NCI-H1417 (cell line): ENCODE measurements around the gene SLC29A1.

Source experiments
- DNase-seq, 3 experiments: peaks; one replicate each; lab custom pipeline; 2025; lab: John Stamatoyannopoulos, UW

The SLC29A1 gene

DNA sequence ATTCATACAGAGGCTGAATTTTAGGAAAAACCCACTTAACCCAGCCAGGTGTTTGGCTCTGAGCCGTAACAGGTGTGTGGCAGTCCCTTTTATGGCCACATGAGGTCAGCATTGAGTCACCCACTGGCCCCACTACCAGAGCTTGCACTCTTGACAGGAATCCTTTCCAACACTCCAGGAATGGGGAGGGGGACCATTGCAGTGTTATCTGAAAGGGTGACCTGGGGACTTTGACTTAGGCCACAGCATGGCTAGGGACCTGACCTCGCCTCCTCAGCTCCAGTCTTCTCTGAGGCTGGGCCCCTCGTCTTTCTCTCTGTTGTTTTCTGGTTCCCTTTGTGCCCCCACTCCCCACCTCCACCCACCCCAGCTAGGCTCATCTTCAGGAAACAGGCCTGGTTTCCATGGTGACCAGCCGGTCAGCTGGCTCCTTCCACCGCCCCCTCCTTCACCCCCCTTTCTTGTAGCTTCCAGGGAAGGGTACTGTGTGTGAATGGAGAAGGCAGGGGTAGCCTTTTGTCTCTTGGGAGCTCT, 44.8 kb downstream of the SLC29A1 start:
- peak; percentile 55 to 82 (median 76) for DNase-seq

DNA sequence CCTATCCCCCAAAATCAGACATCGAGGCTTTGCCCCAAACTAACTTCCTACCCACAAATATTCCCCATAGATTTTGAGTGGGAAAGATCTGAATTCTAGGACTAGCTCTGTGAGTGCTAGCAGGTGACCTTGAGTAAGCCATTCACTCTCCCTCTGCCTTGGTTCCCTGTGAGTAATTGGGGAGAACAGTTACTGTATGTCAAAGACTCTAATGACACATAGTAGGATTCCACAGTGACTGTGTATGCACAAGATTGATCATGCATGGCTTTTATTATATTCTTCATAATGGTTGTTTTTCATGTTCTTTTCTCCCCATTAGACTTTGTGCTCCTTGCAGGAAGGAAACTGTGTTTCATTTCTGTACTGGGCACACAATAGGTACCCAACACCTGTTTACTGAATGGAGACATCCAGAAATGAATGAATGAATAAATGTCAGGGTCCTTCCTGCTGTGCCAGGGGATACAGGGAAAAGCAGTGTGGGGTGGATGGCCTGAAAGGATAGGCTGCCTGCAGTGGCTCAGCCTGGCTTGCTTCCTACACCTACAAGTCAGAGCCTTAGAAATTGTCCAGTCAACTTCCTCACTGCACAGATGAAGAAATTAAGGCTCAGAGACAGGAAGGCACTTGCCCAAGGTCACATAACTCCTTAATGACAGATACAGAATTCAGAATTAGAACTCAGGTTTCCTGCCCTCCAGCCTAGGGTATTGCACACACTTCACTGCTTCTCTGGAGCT, 46.0 kb downstream of the SLC29A1 start:
- DNase-seq, result no peak

DNA sequence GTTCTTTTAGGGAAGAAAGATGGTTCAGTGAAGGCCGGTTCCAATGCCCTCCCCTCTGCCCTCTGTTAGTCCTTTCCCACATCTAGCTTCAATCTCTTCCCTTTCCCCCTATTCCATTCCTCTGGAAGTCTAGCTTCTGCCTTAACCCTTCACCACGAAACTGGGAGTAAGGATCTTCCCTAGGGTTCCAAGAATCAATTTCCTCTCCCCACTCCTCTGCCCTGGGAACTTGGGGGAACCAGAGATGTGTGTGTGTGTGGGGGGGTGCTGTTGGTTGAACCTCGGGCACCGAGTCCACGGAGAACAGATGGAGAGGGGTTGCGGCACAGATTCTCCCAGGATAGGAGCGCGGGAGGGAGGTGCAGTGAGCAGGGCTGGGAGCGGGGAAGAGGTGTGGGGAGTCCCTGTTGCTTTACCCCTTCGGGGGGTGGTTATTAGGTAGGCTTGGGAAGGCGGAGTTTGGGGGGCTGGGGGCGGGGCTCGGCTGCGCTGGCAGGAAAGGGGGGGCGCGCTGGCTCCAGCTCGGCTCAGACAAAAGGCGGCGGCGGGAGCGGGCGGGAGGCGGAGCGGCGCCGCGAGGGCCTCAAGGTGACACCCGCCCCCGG, 46.6 kb downstream of the SLC29A1 start, which contains the start of gene TMEM151B:
TMEM151B (plus strand) TSS at position 530 of the 605 bp plus-strand sequence. CDS start 293 bp downstream, outside the sequence.
- peak; percentile 6 to 52 (median 38) for DNase-seq

DNA sequence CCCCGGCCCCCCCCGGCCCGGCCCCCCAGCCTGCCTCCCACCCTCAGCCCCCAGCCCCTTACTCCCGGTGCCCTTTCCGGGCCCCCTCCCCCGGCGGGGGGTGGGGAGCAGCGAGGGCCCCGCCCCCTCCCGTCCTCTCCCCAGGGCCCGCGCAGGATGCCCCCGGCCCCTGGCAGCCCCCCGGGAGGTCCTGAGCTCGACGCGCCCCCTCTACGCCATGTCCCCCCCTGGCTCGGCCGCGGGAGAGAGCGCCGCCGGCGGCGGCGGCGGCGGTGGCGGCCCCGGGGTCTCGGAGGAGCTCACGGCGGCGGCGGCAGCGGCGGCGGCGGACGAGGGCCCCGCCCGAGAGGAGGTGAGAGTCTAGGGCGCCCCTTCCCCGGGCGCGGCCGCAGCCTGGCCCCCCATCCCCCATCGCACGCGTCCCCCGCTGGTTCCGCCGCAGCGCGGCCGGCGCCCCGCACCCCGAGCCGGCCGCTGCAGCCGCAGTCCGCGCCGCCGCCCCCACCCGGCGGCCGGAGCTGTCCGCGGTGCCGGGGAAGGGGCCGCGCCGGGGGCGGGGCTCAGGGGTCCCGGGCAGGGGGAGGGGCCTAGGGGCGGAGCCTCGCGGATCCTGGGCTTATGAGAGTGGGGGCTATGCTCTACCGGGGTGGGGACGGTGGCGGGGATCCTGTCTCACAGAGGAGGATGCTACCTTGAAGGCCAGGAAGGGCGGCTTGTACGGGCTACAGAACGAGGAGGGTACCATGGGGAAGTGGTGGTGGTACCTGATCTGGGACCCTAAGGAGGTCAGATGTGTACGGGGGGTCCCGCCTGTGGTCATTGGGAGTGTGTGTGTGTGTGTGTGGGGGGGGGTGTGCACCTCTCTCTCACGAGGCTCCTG, 47.4 kb downstream of the SLC29A1 start:
- DNase-seq, result peak; percentile 53 to 65 (median 63)

DNA sequence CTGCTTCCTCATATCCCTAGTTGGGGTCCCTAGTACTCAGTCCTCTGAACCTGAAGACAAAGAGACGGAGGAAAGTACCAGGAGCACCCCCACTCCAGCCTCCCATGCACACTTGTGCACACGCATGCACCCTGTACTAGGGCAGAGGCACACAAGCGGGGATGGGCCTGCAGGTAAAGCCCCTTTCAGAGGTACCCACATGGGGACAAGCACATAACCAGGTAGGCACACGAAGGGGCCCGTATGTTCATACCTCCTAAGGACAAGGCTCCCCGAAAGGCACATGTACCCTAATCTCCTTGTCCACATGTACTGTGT, 48.0 kb downstream of the SLC29A1 start:
- no peak for DNase-seq

DNA sequence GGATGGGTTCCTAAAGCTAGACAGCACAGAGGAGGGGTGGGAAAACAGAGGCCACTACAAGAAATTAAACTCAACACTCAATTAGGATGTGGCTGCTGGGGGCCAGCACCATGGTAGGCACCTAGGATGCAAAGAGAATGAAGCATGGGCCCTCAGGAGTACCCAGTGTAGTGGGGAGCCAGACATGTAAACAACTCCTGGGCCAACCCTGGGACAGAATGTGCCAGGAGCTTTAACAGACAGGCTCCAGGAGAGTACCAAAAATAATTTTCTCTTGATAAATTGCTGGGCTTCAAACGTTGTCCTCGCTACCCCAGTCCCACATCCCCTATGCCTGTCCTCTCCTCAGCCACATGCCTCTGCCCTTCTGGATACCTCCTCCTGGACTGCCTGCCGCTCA, 48.5 kb downstream of the SLC29A1 start:
- DNase-seq, result no peak

DNA sequence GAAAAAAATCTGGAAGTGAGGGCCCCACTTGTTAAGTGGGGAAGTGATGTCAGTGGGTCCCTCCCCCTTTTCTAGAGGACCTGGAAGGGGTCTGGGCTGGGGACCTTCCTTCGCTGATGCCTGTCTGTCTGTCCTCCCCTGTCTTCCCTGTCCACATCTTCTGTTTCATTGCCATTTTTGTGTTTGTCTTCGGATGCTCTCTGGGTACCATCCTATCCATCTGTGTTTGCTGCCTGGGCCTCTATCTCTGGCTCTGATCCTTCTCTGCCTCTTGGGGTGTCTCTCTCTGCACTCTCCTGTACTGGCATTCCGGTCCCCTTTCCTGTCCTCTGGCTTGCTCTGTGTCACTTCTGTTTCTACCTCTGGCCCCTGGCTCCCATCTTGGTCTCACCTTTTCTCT, 49.1 kb downstream of the SLC29A1 start:
- DNase-seq, result no peak

DNA sequence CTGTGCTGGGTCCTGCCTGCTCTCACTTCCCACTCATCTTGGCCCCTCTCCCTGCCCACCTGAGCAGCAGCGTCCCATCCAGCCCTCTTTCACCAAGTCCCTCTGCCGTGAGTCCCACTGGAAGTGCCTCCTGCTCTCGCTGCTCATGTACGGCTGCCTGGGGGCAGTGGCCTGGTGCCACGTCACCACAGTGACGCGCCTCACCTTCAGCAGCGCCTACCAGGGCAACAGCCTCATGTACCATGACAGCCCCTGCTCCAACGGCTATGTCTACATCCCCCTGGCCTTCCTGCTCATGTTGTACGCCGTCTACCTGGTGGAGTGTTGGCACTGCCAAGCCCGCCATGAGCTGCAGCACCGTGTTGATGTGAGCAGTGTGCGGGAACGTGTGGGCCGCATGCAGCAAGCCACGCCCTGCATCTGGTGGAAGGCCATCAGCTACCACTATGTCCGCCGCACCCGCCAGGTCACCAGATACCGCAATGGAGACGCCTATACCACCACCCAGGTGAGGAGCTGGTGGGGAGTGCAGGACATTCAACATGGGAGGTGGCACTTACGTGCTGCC, 49.7 kb downstream of the SLC29A1 start:
- no peak for DNase-seq

DNA sequence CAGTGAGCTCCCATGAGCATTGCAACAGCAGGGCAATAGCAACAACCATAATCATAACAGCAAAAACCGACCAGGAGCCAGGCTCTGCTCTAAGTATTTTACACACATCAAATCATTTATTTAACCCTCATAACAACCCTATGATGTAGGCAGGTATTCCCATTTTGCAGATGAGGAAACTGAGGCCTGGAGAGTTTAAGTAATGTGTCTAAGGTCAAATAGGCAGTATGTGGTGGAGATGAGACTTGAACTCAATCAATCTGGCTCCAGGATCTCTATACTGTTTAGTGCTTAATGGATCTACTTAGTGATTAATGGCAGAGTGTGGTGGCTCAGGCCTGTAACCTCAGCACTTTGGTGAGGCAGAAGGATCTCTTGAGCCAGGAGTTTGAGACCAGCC, 50.2 kb downstream of the SLC29A1 start:
- DNase-seq, result no peak

DNA sequence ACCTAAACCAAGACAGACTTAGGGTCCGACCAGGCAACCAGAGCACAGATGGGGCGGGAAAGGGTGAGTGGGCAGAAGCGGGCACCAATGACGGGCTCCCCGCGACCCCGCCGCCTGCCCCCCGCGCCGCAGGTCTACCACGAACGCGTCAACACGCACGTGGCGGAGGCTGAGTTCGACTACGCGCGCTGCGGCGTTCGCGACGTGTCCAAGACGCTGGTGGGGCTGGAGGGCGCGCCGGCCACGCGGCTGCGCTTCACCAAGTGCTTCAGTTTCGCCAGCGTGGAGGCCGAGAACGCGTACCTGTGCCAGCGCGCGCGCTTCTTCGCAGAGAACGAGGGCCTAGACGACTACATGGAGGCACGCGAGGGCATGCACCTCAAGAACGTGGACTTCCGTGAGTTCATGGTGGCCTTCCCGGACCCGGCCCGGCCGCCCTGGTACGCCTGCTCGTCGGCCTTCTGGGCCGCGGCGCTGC, 51.9 kb downstream of the SLC29A1 start:
- no peak for DNase-seq

DNA sequence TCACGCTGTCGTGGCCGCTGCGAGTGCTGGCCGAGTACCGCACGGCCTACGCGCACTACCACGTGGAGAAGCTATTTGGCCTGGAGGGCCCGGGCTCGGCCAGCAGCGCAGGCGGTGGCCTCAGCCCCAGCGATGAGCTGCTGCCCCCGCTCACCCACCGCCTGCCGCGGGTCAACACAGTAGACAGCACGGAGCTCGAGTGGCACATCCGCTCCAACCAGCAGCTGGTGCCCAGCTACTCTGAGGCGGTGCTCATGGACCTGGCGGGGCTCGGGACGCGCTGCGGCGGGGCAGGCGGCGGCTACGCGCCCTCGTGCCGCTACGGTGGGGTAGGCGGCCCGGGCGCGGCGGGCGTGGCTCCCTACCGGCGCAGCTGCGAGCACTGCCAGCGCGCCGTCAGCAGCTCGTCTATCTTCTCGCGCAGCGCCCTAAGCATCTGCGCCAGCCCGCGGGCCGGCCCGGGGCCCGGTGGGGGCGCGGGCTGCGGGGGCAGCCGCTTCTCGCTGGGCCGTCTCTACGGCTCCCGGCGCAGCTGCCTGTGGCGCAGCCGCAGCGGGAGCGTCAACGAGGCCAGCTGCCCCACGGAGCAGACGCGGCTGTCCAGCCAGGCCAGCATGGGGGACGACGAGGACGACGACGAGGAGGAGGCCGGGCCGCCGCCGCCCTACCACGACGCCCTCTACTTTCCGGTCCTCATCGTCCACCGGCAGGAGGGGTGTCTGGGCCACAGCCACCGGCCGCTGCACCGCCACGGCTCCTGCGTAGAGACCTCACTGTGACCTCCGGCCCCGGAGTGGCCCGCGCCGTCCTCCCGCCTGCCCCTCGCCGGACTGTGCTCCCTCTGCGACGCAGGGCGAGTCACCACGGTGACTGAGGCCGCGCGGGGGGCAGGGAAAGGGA, 52.6 kb downstream of the SLC29A1 start:
- DNase-seq, result no peak

DNA sequence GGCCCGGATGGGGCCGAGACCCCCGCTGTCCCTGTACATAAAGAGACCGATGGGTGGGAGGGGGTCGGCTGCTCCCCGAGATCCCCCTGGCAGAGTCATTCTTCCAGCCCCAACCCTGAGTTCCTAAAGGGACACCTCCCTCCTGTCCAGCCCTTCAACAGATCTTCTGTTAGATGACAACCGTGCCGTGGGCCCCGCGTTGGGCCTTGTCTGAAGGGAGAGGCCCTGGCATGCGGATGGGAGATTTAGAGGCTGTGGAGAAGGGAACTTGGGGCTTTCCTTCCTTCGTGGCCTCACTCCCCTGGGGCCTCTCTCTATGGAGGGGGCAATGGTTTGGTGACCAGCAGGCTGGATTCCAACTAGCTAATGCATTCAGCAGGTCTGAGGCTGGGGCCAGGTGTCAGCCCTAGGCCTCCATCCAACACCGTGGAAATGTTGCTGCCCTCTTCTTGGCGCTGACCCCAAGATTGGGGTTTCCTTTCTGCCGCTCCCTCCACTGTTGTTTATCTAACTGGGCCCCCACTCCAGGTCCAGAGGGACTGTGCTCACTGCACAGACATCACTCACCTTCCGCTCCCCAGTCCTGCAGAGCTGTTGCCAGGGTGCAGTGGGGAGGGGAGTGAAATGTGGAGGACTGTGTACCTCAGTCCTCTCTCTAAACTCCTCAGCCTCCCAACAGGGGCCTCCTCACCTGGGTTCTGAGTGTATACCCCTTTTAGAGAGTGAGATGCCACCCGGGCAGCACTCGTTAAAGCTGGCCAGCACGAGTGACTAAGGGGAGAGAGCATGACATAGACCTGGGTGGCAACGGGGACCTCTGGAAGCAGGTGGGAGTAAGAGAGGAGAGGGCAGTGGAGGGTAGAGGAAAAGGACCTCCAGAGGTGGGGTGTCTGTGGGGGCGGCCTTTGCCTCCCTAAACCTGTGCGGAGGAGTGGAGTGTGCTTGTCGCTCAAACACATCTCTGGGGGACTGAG, 53.6 kb downstream of the SLC29A1 start:
- no peak for DNase-seq

DNA sequence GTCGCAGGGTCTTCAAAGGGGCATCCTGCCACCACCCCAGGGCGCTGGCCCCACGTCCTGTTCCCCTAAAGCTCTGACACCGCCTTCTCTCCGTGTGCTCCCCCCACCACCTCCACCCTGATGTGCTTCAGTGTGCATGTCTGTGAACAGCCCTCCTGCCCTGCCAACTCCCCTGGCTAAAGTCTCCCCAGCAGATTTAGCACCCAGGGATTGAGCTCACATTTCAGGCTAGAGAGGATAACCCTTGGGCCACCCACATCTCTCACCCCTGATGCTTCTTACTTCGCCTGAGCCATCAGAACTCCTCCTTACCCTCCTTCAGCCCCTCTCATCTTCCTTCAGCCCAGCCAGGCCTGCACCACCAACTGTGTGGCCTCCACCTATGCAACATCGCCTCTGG, 54.4 kb downstream of the SLC29A1 start:
- no peak for DNase-seq

DNA sequence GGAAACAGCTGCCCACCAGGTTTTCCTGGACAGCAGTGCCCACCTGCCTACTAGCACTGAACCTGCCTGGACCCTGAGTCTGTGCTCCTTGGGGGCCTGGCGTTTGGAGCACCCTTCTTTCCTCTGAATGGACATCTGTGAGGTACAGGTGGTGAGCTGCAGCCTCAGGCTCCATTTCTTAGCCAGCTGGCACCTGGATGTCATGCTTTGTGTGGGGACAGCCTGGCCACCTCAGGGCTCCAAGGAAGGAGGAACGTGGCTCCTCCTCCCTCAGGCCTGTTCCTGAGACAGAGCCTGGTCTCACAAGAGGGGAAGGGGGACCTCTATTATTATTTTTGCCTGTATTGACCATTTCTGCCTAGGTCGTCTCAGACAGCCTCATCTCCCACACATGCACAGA, 54.9 kb downstream of the SLC29A1 start:
- no peak for DNase-seq

DNA sequence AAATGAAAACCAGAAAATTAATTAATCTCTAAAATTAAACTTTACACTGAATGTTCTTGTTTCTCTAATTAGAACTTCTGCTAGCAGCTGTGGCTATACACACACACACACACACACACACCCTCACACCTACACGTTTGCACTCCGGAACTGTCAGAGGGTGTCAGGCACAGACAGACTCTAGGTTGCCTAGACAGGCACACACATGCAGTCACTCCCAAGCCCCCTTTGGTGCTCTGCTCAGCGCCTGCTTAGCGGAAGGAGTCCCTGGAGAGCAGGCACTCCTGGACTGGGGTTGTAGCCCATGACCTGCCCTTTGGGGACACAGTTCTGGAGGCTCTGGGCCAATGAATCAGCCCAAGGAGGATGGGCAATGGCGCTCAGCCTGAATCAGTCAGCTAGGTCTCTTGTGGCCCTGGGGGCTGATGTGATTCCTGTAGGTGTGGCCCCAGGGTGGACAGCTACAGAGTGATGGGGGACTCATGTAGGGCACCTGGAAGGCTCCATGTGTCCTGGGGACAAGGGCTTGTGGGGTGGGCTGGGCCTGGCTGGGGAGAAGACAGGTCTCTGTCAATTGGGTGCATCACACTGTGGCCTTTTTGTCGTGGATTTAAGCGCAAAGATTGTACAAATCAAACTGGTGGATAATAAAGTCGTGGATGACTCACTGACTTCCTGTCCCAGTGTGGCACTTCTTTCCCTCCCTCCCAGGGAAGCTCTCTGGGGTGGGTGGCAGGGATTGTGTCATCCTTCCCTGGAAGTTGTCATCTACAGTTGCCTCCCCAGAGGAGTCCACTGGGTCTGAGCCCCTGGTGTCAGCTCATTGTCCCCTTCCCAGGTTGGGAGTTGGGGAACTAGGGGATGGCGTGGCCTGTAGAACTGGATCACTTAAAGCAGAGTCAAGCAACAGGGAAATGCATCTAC, 55.6 kb downstream of the SLC29A1 start:
- no peak for DNase-seq
